AG09319 (cell line): ENCODE data around the gene KCTD2.

Experiments used
- DNase-seq: peaks from one replicate; pipeline ENCODE4 v3.0.0-alpha.2; 2010; ENCODE audit warnings: low read depth; ENCODE audit errors: extremely low read depth
- CTCF ChIP-seq: IDR thresholded peaks from 2 replicates; pipeline ENCODE4 v1.5.1; 2011; ENCODE audit warnings: low read depth, mild to moderate bottlenecking, inconsistent platforms, low read length, moderate library complexity

Gene KCTD2

GRCh38 chr17:75048249-75048878 lies 1.3 kb downstream of the KCTD2 start:
- TF ChIP-seq CTCF = no peak
- no peak for DNase-seq

- DNase-seq = no peak
- no peak for TF ChIP-seq CTCF
These were observed 2.0 kb downstream of the KCTD2 start for GRCh38 chr17:75049057-75049456.

GRCh38 chr17:75049706-75050105 lies 2.7 kb downstream of the KCTD2 start:
- no peak for DNase-seq

GRCh38 chr17:75051941-75052340 lies 4.9 kb downstream of the KCTD2 start:
- TF ChIP-seq CTCF = no peak
- no peak for DNase-seq

More at GRCh38 chr17:75049706-75050105, 2.7 kb downstream of the KCTD2 start:
- TF ChIP-seq CTCF = no peak

- DNase-seq = no peak
- TF ChIP-seq CTCF = peak; percentile 57
These were observed 12.6 kb downstream of the KCTD2 start for GRCh38 chr17:75059369-75060345.

- no peak for DNase-seq
- no peak for TF ChIP-seq CTCF
These were observed 13.5 kb downstream of the KCTD2 start for GRCh38 chr17:75060434-75061054.

- DNase-seq = no peak
- TF ChIP-seq CTCF = no peak
These were observed 14.0 kb downstream of the KCTD2 start for GRCh38 chr17:75061055-75061438.
